ACC112 (cell line): ENCODE measurements around the gene FRAS1.

Source experiments
- H2AFZ ChIP-seq: fragments of 200-600 bp; sonication (generic); one replicate; pipeline ENCODE4 v1.6.0; 2017; ENCODE audit warnings: antibody characterized with exemption, low read length; ENCODE audit not compliant: unreplicated experiment
- H3K27ac ChIP-seq: fragments of 200-600 bp; sonication (generic); 2 replicates; pipeline ENCODE4 v1.5.1; 2014; ENCODE audit warnings: low read depth, mild to moderate bottlenecking, antibody characterized with exemption, low read length, moderate library complexity
- H3K27me3 ChIP-seq: fragments of 200-600 bp; sonication (generic); 2 replicates; pipeline ENCODE4 v1.6.1; 2014; ENCODE audit warnings: mild to moderate bottlenecking, antibody characterized with exemption, low read length, moderate library complexity, mixed read lengths; ENCODE audit not compliant: insufficient read depth
- H3K36me3 ChIP-seq: fragments of 200-600 bp; sonication (generic); 2 replicates; pipeline ENCODE4 v1.6.1; 2016; ENCODE audit warnings: mild to moderate bottlenecking, antibody characterized with exemption, low read length, moderate library complexity, mixed read lengths; ENCODE audit not compliant: insufficient read depth
- H3K4me1 ChIP-seq: fragments of 200-600 bp; sonication (generic); one replicate; pipeline ENCODE4 v1.6.1; 2016; ENCODE audit warnings: low read length, mixed read lengths; ENCODE audit not compliant: insufficient read depth, unreplicated experiment, control insufficient read depth
- H3K4me3 ChIP-seq: fragments of 200-600 bp; sonication (generic); 2 replicates; pipeline ENCODE4 v1.5.1; 2014; ENCODE audit warnings: mild to moderate bottlenecking, low read depth, low read length
- H3K79me2 ChIP-seq: fragments of 200-600 bp; sonication (generic); one replicate; pipeline ENCODE4 v1.6.0; 2016; ENCODE audit warnings: low read length; ENCODE audit not compliant: control insufficient read depth, unreplicated experiment, insufficient read depth

FRAS1 gene

DNA sequence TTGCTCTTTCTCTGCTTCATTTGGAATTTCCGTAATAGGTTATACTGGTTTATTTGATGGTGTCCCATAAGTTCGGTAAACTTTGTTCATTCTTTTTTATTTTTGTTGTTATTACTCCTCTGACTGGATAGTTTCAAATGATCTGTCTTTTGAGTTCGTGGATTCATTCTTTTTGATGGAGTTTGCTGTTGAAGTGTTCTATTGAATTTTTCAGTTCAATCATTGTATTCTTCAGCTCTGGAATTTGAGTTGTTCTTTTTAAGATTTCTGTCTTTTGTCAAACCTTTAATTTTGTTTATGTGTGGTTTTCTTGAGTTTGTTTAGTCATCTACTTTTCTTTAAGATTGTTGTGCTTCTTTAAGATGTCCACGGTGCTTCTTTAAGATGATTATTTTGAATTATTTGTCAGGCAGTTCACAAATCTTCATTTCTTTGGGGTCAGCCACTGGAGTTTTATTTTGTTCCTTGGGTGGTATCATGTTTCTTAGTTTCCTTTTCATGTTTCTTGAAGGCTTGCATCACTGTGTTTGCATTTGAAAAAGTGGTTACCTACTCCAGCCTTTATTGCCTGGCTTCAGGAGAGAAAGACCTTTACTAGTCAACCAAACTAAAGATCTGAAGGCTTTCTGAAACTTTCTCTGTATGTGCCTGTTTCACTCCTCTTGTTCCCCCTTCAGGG is 339.6 kb downstream of the FRAS1 start:
- no peaks in the 10 kb centered on the region for H3K27me3 ChIP-seq
- H3K4me3 ChIP-seq: no peak overlapping the region
- H2AFZ ChIP-seq: no peak overlapping the region
- no peak overlapping the region for H3K27ac ChIP-seq
- H3K4me1 ChIP-seq: no peaks in the 10 kb centered on the region
- no peaks in the 10 kb centered on the region for H3K36me3 ChIP-seq
- no peaks in the 10 kb centered on the region for H3K79me2 ChIP-seq

DNA sequence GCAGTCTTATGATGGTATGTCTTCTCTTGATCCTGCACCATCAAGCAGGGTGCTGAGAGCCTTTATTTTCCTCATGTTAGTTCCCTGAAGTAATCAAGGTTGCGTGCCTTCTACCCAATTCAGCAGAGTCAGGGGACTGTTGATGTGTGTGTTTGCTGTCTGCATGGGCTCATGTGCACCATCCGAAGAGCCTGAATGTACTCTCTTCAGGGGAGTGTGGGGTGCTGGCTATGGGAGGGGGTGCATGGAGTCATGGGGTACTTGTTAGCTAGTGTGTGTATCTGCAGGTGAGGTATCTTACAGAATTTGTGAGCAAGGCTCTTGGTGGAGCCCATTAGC is 340.1 kb downstream of the FRAS1 start:
- Histone ChIP-seq H3K36me3 (no peaks in the 10 kb centered on the region), H3K4me3 (no peak overlapping the region), H3K27me3 (no peaks in the 10 kb centered on the region), H3K4me1 (no peaks in the 10 kb centered on the region), H3K27ac (no peak overlapping the region), H2AFZ (no peak overlapping the region), H3K79me2 (no peaks in the 10 kb centered on the region)

DNA sequence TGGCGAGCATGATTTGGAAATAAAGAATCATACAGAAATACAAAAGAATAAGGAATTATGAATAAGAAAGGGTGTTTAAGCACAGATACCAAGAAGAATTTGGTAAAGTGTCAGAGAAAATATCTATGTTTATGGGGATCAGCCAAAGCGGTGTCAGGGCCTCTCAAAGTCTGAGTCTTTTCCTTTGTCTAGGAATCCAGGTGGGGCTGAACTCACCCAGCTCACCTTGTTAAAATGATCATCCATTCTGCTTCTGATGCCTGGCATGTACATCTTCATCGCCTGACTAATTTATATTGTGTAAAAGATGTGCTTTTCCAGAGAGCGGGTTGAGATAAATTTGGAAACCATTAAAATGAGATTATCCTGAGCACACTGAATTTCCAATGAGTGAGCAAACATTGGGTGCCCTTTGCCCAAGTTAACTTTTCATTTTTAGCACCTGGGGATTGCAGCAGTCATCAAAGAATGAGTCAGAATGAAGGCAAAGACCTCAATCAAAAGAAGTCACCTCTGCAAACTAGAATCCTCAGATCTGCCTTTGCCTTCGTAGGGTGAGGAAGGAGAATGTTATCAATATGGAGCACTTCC is 352.6 kb downstream of the FRAS1 start:
- Histone ChIP-seq H3K27me3 (no peaks in the 10 kb centered on the region), H2AFZ (no peak overlapping the region), H3K27ac (no peak overlapping the region), H3K4me3 (no peak overlapping the region), H3K4me1 (no peaks in the 10 kb centered on the region), H3K36me3 (no peaks in the 10 kb centered on the region), H3K79me2 (no peaks in the 10 kb centered on the region)

DNA sequence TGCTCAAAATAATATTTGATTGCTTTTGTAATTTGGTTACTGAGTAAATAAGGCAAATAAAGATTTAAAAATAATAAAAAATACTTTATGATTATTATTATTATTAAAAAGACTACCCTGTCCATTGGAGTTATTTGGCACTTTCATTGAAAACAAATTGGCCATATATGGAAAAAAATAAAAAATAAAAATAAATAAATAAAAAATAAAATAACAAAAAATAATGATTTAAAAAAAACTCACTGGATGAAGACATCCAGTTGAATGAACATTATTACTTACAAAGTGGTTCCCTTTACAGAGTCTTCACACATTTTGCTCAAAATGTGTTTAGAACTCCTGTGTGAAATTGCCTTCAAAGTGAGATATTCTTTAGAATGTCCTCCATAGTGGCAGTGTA is 353.1 kb downstream of the FRAS1 start:
- no peaks in the 10 kb centered on the region for H3K36me3 ChIP-seq
- no peak overlapping the region for H3K4me3 ChIP-seq
- H3K27ac ChIP-seq: no peak overlapping the region
- H3K4me1 ChIP-seq: no peaks in the 10 kb centered on the region
- H2AFZ ChIP-seq: no peak overlapping the region
- no peaks in the 10 kb centered on the region for H3K27me3 ChIP-seq
- H3K79me2 ChIP-seq: no peaks in the 10 kb centered on the region

DNA sequence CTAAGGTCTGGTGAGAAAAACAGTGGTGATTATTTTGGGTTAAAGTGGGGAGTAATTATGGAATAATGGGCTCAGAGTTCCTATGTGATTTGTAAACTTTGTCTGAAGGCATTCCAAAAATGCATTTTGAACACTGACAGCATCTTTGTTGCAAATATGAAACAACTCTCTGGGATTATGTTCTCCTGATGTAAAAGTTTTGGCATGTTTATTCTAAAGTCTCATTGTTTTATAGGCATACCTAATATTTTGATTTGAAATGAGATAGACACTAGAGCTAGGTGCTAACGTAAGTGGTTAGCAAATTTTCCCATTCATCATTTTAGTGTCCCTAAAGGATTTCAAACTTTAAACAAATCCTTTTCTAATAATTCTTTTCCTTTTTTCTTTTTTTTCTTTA is 353.6 kb downstream of the FRAS1 start:
- no peak overlapping the region for H3K27ac ChIP-seq
- H2AFZ ChIP-seq: no peak overlapping the region
- no peak overlapping the region for H3K4me3 ChIP-seq

DNA sequence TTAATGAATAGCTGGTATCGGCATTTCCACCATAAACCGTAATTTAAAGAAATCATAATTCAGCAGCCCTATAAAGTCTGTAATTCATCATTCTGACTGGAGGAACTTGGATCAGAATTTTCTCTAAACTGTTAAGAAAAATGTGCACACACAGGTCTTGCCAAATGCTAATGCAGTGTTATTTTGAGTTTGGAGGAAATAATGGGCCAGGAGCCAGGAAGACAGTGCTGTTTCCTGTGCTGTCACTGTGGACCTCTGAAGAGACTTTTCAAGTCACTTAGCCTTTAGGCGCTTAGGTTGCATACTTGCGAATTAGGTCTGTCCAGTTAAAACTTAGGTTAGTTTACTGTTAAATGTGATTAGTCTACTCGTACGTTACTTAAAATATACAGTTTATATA is 357.0 kb downstream of the FRAS1 start:
- Histone ChIP-seq H3K4me3 (no peak overlapping the region), H3K36me3 (no peaks in the 10 kb centered on the region), H3K27me3 (peaks cover 10% of the 10 kb centered on the region; the same call in 1 of the 2 replicates), H2AFZ (no peak overlapping the region), H3K79me2 (no peaks in the 10 kb centered on the region), H3K27ac (no peak overlapping the region), H3K4me1 (no peaks in the 10 kb centered on the region)

More for the DNA sequence above, 353.6 kb downstream of the FRAS1 start:
- no peaks in the 10 kb centered on the region for H3K79me2 ChIP-seq
- H3K27me3 ChIP-seq: 0 out of 2 replicates have a peak, but pooled peaks cover 4% of the 10 kb centered on the region
- H3K4me1 ChIP-seq: no peaks in the 10 kb centered on the region
- H3K36me3 ChIP-seq: no peaks in the 10 kb centered on the region

DNA sequence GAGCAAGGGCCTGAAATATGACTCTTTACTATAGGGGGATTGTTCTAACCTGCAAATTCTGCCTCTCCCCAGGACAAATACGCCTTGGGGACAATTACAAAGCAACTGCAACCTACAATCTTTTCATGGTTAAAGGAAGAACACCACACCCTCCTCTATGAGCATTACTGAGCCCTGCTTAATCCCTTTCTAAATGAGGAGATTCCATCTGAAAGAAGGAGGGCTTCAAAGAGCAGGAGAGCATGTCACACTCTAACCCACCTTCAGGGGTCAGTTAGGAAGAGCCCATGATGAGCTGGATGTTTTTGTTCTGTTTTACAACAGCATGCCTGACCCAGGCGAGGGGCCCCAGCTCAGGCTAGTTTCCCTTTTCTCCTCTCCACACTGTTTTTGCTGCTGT is 360.5 kb downstream of the FRAS1 start:
- Histone ChIP-seq H3K4me1 (no peaks in the 10 kb centered on the region), H2AFZ (no peak overlapping the region), H3K79me2 (no peaks in the 10 kb centered on the region), H3K36me3 (no peaks in the 10 kb centered on the region), H3K27ac (no peak overlapping the region), H3K4me3 (no peak overlapping the region), H3K27me3 (peaks cover 14% of the 10 kb centered on the region; the same call in 1 of the 2 replicates)

DNA sequence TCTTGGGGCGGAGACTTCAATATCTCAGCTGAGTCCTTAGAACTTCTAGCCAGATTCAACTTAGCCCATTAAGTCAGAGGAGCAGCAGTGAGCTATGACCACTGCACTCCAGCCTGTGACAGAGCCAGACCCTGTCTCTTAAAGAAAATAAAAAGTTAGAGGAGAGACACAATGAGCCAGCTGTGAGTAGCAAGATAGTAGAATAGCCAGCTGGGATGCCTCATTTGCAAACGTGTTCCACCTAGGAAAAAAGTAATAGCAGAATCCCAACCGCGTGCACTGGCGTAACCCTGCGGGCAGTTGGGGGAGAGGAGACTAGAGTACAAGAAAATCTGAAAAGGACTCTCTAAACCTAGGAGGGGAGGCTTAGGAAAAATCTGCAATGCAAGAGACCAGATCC is 361.3 kb downstream of the FRAS1 start:
- H3K27me3 ChIP-seq: peaks cover 14% of the 10 kb centered on the region; the same call in 1 of the 2 replicates
- no peaks in the 10 kb centered on the region for H3K79me2 ChIP-seq
- no peaks in the 10 kb centered on the region for H3K36me3 ChIP-seq
- no peak overlapping the region for H3K4me3 ChIP-seq
- H3K4me1 ChIP-seq: no peaks in the 10 kb centered on the region
- H3K27ac ChIP-seq: no peak overlapping the region
- no peak overlapping the region for H2AFZ ChIP-seq

DNA sequence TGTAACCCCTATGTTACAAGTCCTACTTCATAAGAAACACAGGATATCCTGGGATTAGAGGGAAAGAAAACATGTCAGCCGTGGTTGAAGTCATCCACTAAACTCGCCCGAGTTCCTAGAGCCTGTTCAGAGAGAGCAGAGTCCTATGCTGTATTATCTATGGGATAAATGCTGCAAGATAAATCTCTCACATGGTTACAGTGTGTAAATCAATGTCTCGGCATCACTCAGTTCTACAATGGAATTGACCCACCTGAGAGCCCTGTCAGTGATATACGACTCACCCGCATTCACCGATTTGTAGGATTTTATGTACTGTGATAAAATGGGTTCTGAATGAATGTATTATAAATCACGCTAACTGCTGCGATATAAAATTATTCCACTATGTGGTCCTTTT is 366.7 kb downstream of the FRAS1 start:
- Histone ChIP-seq H3K4me1 (no peaks in the 10 kb centered on the region), H3K36me3 (no peaks in the 10 kb centered on the region), H3K79me2 (no peaks in the 10 kb centered on the region), H3K27me3 (peaks cover 6% of the 10 kb centered on the region; the same call in 1 of the 2 replicates), H2AFZ (no peak overlapping the region), H3K4me3 (no peak overlapping the region), H3K27ac (no peak overlapping the region)

DNA sequence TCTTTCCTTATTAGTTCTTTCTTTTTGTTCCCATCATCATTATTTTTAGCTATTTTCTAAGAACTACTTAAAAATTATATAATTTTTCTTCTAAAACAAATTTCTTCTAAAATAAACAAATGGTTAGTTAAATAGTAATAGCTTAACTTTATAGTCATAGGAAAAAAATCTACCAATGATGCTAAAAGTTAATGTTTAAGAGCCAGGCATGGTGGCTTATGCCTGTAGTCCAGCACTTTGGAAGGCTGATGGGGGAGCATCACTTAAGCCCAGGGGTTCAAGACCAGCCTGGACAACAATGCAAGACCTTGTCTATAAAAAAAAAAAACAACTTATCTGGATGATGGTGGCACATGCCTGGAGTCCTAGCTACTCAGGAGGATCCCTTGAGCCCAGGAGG is 367.3 kb downstream of the FRAS1 start:
- Histone ChIP-seq H3K27me3 (no peaks in the 10 kb centered on the region), H3K4me1 (no peaks in the 10 kb centered on the region), H3K27ac (no peak overlapping the region), H2AFZ (no peak overlapping the region), H3K36me3 (no peaks in the 10 kb centered on the region), H3K79me2 (no peaks in the 10 kb centered on the region), H3K4me3 (no peak overlapping the region)

DNA sequence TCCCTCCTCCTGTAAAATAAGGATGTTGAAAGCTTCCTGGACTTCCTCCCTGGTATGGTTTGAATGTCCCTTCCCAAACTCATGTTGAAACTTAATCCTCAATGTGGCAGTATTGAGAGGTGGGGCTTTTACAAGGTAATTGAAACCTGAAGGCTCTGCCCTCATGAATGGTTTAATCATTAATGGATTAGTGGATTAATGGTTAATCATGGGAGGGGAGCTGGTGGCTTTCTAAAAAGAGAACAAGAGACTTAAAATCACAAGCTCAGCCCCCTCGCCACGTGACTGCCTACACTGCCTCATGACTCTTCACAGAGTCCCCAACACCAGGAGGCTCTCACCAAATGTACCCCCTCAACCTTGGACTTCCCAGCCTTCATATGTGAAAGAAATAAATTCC is 369.8 kb downstream of the FRAS1 start:
- Histone ChIP-seq H3K79me2 (no peaks in the 10 kb centered on the region), H3K36me3 (no peaks in the 10 kb centered on the region), H3K4me1 (no peaks in the 10 kb centered on the region), H3K4me3 (no peak overlapping the region), H3K27me3 (no peaks in the 10 kb centered on the region), H3K27ac (no peak overlapping the region), H2AFZ (no peak overlapping the region)
